NT2/D1 (cell line): ENCODE data around the gene DOC2B.
"Not testable (repeated sequence)": the region's sequence is repeated elsewhere in the genome, so short reads cannot be mapped to it uniquely, and the experiment has no call there.

Experiments used
- DNase-seq: peaks from one replicate; pipeline ENCODE4 v3.0.0-alpha.2; 2011; ENCODE audit warnings: low read depth, low spot score
- H3K27me3 ChIP-seq: 2 replicates; pipeline ENCODE4 v1.6.0; 2011; ENCODE audit warnings: mild to moderate bottlenecking; ENCODE audit not compliant: insufficient read length, insufficient read depth
- H3K36me3 ChIP-seq: 2 replicates; pipeline ENCODE4 v1.6.1; 2011; ENCODE audit warnings: mild to moderate bottlenecking, low read length, mixed read lengths; ENCODE audit not compliant: insufficient read depth, insufficient read length
- H3K4me1 ChIP-seq: 2 replicates; pipeline ENCODE4 v1.5.1; 2011; ENCODE audit not compliant: insufficient read depth, insufficient read length
- H3K4me3 ChIP-seq: 2 replicates; pipeline ENCODE4 v1.5.1; 2011; ENCODE audit warnings: low read depth; ENCODE audit not compliant: insufficient read length
- H3K9ac ChIP-seq: 2 replicates; pipeline ENCODE4 v1.6.0; 2011; ENCODE audit warnings: low read depth; ENCODE audit not compliant: insufficient read length
- H3K9me3 ChIP-seq: 2 replicates; pipeline ENCODE4 v1.5.1; 2011; ENCODE audit warnings: mild to moderate bottlenecking, low read length; ENCODE audit not compliant: insufficient read depth
- SUZ12 ChIP-seq: IDR thresholded peaks from 2 replicates; pipeline ENCODE4 v1.6.1; 2011; ENCODE audit not compliant: insufficient read length, insufficient read depth; ENCODE audit errors: extremely low read depth
- YY1 ChIP-seq: IDR thresholded peaks from 2 replicates; pipeline ENCODE4 v1.6.1; 2011; ENCODE audit not compliant: insufficient read length, insufficient read depth
- ZNF274 ChIP-seq: IDR thresholded peaks from 2 replicates; pipeline ENCODE4 v1.6.1; 2011; ENCODE audit warnings: mild to moderate bottlenecking, low read depth, low read length

The DOC2B gene

DNA sequence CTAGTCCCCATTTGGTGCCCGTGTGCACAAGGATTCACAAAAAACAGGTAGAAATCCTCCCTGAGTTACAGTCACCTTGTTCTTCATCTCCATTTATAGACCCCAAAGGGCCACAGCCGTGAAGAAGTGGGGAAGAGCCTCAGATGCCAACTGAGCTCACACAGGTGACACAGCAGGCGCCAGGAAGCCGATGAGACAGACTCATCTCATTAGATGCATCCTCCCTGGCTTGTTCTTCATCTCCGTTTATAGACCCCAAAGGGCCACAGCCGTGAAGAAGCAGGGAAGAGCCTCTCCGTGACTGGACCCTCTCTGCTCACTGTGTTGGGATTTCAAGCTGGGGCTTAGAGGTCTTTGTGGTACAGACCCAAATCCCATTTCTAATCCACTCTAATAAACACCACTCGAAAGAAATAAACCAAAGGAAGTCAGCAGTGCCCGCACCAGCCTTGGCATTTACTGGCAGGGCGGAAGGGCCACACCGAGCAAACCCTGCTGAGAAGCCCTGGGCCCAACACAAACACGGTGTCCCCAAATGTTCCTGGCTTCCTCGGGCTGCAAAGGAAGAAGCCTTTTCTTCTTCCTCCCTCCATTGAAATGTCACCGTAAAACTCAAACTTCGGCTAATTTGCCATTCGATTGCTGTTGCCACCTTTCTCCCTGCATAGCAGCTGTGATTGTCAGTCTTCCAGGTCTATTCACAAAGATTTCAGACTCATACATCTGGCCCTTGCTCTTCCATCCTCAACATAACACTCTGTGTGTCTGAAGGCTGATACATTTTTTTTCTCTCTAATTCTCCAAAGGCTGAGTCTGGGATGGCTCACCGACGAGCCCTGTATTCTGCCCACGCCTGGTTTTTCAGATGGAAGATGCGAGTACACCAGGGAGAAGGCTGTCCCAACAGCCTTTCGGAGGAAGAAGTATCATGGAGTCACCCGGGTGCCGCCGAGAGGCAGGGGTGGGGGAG is 44.9 kb upstream of the DOC2B start:
- Histone ChIP-seq H3K27me3 (no peaks in the 10 kb centered on the region), H3K4me3 (no peak overlapping the region), H3K4me1 (peaks cover 4% of the 10 kb centered on the region), H3K9me3 (no peaks in the 10 kb centered on the region), H3K9ac (no peak overlapping the region), H3K36me3 (no peaks in the 10 kb centered on the region)
- TF ChIP-seq YY1 (no peak), ZNF274 (no peak), SUZ12 (no peak)
- DNase-seq: no peak

DNA sequence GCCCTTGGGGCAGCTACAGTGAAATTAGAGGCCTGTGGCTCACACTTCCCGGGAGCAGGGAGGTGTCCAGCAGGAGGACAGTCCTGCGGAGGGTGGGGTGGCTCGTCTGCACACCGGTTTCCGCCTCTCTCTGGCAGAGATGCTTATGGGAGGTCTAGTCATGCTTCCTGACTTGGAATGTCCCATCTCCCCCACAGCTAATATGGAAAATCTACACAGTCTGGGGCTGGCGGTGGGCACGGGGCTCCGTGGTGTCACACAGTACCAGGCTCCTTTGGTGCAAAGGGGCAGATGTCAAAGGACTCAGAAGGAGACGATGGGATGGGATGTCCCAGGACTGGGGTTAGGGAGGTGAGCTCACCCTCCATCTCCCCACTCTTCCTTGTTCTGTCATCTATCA is 44.1 kb upstream of the DOC2B start:
- Histone ChIP-seq H3K4me3 (no peak overlapping the region), H3K4me1 (peaks cover 4% of the 10 kb centered on the region), H3K9me3 (no peaks in the 10 kb centered on the region), H3K36me3 (no peaks in the 10 kb centered on the region), H3K27me3 (no peaks in the 10 kb centered on the region), H3K9ac (no peak overlapping the region)
- DNase-seq: no peak
- TF ChIP-seq YY1: no peak
- TF ChIP-seq ZNF274: no peak
- no peak for TF ChIP-seq SUZ12

DNA sequence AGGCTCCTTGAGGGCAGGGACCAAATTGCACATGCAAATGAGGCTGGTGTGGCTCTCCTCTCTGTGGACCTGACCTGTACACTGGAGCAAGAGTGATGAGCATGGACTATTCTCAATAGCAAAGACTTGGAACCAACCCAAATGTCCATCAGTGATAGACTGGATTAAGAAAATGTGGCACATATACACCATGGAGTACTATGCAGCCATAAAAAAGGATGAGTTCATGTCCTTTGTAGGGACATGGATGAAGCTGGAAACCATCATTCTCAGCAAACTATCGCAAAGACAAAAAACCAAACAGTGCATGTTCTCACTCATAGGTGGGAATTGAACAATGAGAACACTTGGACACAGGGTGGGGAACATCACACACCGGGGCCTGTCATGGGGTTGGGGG is 43.1 kb upstream of the DOC2B start:
- not testable (repeated sequence) for H3K4me3 ChIP-seq, H3K9ac ChIP-seq, H3K4me1 ChIP-seq, H3K27me3 ChIP-seq, H3K9me3 ChIP-seq, DNase-seq, H3K36me3 ChIP-seq

DNA sequence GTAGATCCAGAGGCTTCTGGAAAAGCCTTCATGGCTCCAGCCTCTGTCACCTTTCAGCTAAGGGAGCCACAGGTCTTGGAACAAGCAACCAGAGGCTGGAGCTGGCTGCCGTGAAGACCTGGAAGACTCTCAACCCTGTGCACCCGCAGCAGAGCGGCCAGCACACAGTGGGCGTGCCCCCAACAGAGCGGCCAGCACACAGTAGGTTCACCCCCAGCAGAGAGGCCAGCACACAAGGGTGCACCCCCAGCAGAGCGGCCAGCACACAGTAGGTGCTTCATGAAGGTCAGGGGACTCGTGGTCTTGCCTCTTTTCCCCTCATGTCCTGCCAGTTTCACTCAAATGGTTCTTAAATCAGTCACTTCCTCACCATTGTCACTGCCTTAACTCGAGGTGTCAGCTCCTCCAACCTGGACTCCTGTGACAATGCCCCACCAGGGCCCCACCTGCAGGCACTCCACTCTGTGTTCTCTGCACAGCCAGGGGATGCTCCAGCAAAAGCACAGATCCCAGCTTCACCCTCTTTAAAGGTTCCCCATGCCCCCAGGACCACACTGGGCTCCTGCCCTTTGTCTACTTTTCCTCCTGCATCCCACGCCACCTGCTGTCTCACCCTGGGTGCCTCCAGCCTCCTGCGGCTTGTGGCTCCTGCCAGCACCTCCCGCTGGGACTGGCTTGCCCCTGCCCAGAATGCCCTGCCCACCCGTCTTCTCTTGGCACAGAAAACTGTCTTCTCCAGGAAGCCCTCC is 42.4 kb upstream of the DOC2B start:
- Histone ChIP-seq H3K4me1 (peaks cover 4% of the 10 kb centered on the region), H3K4me3 (no peak overlapping the region), H3K36me3 (no peaks in the 10 kb centered on the region), H3K9ac (no peak overlapping the region), H3K27me3 (no peaks in the 10 kb centered on the region), H3K9me3 (no peaks in the 10 kb centered on the region)
- DNase-seq: no peak
- no peak for TF ChIP-seq ZNF274
- TF ChIP-seq SUZ12: no peak
- no peak for TF ChIP-seq YY1

DNA sequence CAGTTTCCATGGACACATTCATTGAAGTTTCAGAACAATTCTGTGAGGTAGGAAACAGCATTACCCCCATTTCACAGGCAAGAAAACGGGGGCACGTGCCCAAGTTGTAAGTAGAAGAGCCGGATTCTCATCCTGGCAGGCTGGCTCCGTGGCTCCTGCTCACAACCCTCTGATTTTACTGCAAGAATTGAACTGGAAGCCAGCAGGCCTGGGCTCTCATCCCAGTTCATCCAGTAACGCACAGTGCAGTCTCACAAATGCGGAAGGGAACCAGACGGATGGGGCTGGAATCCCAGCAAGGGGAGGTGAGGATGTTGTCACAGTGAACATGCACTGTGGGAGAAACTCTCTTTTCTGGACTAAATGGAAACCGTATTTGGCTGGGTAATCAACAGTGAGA is 40.7 kb upstream of the DOC2B start:
- H3K27me3 ChIP-seq: no peaks in the 10 kb centered on the region
- H3K4me1 ChIP-seq: peaks cover under 1% of the 10 kb centered on the region
- H3K9ac ChIP-seq: no peak overlapping the region
- no peak overlapping the region for H3K4me3 ChIP-seq
- TF ChIP-seq SUZ12 (no peak), ZNF274 (no peak), YY1 (no peak)
- no peaks in the 10 kb centered on the region for H3K36me3 ChIP-seq
- DNase-seq: no peak
- no peaks in the 10 kb centered on the region for H3K9me3 ChIP-seq

DNA sequence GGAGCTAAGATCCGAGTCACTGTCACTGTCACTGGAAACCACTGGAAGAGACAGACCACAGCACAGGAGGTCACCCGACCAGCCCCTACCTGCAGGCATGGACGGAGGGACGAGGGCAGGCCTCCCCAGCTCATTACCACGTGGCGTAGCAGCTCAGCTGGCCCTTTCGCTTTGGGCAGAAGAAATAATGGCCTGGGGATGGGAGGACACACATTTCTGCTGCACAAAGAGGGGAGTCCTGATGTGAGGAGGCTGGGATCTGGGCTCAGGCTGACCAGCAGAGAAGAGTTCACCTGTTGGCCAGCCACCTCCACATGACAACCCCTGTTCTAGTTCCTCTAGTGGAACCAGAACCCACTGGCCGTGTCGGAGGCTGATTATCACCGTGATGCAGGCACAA is 38.2 kb upstream of the DOC2B start:
- H3K36me3 ChIP-seq: no peaks in the 10 kb centered on the region
- H3K4me1 ChIP-seq: peaks cover 3% of the 10 kb centered on the region
- no peaks in the 10 kb centered on the region for H3K27me3 ChIP-seq
- H3K9me3 ChIP-seq: no peaks in the 10 kb centered on the region
- no peak overlapping the region for H3K4me3 ChIP-seq
- H3K9ac ChIP-seq: no peak overlapping the region
- no peak for DNase-seq
- TF ChIP-seq YY1: no peak
- TF ChIP-seq SUZ12: no peak
- no peak for TF ChIP-seq ZNF274

DNA sequence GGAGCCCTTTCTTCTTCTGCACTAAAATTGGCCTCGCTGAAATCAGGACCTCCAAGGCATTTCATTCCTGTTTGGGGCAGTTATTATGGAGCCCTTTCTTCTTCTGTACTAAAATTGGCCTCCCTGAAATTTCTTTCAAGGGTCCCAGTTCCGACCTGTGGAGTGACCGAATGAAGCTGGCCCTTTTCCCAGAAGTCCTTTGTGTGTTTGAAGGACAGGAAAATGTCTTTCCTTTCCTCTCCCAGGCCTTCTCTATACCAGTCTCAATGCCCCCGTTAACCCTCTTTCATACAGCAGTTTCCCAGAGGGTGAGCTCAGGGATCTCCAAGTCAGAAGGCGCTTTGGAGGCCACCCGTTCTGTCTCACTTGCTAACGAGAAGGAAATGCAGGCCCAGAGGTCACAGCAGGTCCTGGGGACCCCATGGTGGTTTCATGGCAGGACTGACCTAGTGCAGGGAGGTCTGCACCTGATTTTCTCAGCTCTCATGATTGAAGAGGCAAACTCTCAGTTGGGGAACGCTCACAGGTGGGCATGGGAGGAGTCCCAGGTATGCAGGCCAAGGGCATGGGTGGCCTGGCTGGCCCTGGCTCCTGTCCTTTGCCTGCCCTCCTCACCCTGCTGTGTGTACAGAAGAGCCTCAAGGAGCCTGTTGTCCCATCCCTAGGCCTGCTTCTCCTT is 37.1 kb upstream of the DOC2B start:
- DNase-seq: no peak
- no peak for TF ChIP-seq SUZ12
- no peak for TF ChIP-seq ZNF274
- no peak for TF ChIP-seq YY1
- Histone ChIP-seq H3K4me1 (peaks cover 3% of the 10 kb centered on the region), H3K9ac (no peak overlapping the region), H3K27me3 (no peaks in the 10 kb centered on the region), H3K9me3 (no peaks in the 10 kb centered on the region), H3K36me3 (peaks cover 4% of the 10 kb centered on the region), H3K4me3 (no peak overlapping the region)
